IPS-11a (cell line): Measurements from ENCODE around the gene NUDT22.

Experiments
- H3K4me3 ChIP-seq: one replicate; pipeline ENCODE4 v1.5.1; 2013; ENCODE audit warnings: low read depth, low read length, control low read depth

NUDT22 gene

DNA sequence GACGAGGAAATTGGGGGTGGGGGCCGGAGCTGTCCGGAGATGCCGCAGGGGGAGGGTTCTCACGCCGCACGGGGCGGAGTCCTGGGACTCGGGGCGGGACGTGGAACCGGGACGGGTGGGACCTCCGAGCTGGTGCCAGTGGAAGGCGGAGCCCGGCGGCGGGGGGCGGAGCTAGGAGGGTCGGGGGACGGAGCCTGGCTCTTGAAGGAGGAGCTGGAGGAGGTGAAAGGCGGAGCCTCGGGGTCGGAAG is 15.1 kb downstream of the NUDT22 start:
- H3K4me3 ChIP-seq: peak overlapping the region; percentile 82

DNA sequence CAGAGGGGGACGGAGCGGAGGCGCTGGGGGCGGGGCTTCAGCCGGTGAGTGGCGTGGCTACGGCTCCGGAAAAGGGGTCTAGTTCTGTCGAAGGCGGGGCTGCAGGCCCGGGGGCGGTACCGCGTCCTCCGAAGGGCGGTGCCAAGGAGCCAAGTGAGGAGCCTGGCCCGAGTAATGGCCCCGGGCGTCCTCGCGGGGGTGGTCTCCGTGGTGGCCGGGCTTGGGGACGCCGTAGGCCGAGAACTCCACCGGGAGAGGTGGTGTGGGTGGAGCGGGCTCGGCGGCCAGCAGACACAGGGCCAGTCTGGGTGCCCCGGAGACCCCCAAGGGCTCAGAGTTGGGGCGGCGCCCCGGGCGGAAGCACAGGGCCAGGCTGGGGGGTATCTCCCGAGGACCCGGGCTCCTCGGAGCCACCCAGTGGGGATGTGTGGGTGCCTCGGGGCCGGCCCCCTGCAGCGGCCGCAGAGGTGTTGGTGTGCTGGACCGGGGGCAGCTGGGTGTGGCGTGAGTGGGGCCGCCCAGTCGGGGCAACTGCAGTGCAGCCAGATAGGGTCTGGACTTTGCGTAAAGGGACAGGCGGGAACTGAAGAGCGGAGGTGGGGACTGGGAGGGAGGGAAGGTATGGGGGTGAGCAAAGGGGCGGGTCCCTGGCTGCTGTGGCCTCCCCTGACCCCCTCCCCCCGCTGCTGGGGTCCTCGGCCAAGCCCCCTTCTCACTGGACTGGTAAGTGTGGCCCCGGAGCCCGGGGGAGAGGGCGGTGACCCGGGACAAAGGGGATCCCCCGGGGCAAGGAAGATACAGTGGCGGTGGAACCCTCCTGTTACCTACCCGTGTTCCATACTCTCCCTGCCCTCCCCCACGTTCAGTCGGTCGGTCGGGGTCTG is 15.7 kb downstream of the NUDT22 start:
- H3K4me3 ChIP-seq: peak overlapping the region; percentile 82

DNA sequence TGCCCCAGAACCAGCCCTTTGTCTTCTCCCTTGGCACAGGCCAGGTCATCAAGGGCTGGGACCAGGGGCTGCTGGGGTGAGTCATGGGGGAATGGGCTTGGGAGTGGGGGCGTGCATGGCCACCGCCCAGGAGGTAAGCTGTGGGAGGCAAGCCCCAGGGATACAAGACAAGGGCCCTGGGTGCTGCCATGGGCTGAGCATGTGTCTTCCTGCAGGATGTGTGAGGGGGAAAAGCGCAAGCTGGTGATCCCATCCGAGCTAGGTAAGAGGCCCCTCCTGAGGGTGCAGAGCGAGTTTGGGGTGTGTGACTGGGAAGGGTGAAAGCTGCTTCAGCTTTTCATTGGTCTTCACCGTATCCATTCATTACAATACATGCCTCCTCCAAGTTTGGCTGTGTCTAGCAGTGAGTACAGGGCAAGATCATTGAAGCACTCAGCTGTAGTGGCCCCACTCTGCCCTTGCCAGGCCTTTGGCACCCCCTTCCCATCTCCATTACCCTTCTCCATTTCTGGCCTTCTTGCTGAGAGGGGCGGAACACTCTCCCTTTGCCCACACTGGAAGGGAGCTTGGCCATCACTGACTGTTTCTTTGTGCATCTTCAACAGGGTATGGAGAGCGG is 17.3 kb downstream of the NUDT22 start:
- no peak overlapping the region for H3K4me3 ChIP-seq

DNA sequence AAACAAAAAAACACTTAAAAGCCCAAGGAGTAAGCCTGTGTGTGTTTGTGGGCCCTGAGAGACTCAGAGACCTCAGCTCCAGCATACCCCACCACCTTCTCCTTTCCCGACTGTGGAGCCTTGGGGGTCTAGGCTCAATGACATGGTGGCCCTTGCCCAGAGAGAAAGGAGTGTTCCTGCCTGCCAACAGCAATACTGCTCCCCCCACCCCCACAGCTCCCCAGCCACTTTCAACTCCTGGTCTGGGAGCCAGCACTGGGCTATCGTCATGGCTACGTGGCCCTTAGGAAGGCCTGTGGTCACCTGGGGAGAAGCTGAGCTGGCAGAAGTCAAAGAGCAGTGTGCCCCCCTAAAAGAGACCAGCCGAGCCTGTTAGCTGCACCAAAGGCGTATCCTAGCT is 18.0 kb downstream of the NUDT22 start:
- no peak overlapping the region for H3K4me3 ChIP-seq

DNA sequence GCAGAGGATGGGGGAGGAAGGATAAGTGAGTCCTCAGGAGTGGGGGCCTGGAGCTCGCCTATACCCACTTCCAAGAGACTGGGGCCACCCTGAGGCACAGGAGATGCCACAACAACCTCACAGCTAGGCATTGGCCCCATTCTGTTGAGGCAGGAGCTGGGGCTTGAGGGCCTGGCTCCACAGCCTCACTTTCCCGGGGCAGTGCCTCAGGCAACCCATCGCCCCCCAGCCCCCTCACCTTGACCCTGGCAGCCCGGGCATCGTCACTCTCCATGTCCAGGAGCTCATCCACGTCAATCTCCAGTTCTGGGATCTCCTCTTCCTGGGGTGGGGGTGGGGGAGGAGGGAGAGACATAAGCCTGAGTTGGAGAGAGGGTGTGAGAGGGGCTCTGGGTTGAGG is 18.9 kb downstream of the NUDT22 start:
- H3K4me3 ChIP-seq: no peak overlapping the region

DNA sequence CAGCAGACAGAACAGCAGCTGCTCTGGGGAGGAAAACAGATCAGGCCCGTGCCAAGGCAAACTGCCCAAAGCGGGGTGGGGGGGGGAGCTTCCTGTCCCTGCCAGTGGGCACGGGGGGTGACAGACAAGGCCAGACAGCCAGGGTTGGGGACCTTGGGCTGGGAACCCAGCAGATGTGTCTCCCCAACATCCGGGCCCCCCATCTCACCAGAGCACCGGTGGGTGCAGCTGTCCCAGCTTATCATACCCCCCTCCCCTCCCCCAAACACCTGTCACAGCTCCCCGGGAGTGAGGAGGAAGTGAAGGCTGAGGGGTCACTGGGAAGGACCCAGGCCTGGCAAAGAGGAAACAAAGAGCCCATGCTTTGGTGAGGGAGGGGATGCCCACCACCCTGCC is 19.3 kb downstream of the NUDT22 start:
- H3K4me3 ChIP-seq: peak overlapping the region; percentile 97

DNA sequence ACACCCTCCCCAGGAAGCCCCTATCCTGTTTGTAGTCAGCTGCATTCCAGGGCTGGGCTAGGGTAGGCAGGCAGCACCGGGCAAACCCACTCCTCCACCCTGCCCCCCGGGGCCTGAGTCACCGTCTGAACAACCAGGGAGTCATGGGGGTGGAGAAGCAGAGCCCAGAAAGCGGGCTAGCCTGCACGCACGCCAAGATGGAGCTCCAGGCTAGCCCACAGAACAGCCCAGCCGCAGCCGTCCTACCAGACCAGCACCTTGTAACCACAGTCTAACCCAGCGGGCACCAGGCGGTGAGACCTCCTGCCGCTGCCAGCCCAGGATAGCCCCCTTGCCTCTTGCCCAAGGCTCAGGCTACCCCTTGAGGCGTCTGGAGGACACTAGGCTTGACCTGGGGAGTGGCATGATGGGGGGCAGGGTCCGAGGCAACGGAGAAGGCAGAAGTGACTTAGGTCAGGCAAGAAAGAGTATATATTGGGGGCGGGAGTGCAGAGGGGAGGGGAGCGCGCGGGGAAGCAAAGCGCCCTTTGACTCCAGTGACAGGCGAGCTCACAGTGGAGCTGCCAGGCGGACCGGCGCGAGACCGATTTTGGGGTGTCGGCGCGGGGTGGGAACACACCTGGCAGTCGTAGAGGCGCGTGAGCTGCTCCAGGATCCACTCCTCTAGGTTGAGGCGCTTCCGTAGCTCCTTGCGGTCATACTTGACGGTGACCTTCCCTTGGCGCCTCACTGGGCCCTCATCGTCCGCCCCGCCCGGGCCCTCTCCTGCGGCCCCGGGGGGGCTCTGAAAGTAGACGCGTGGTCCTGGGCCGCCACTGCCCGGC is 19.9 kb downstream of the NUDT22 start:
- H3K4me3 ChIP-seq: peak overlapping the region; percentile 97

DNA sequence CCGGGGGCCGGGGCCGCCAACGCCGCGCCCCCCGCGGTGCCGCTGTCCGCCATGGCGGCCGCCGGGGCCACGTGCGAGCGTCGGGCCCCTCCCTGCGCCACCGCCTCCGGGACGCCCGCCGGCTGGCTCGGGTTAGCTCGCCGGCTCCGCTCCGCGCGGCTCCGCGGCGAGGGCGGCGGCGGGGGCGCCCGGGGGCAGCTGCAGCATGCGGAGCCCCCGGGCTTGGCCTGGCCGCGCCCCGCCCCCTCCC is 20.5 kb downstream of the NUDT22 start:
- H3K4me3 ChIP-seq: peak overlapping the region; percentile 97

DNA sequence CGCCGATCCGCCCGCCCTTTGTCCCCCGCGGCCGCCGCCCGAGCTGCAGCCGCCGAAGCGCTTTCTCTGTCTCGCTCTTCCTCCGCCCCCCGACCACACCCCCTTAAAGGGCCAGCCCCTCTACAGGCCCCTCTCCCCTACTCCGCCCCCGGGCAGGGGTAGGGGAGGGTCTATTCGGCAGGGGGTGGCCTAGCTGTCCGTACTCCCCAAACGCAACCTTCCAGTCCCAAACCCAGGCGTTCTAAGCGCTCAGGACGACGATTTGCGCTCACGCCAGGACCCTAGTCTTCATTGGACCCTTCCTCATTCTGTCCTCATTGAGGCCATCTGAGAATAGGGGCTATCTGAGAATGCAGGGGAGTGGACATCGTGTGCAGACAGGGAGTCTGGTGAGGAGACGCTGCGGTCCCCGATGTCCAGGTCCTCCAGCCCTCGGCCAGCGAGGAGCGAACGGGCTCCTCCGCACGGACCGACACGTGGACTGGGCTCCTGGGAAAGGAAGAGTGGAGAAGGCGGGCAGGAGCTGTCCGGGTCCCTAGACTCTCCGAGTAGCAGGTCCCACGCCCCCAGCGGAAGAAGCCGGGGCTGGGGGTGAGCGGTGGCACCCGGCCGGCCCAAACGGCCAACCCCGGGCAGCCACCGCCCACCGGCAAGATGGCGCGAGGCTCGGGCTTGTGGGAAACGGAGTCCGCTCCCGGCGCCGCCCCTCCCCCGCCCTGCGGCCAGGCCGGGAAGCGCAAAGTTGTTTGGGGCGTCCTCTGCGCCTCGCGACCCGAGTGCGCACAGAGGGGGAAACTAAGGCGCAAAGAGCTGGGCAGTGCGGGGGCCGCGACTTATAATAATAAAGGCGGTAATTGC is 21.0 kb downstream of the NUDT22 start, which contains the start of gene PPP1R14B:
PPP1R14B (minus strand) TSS at position 73 of the 858 bp plus-strand sequence. CDS start 270 bp downstream, outside the sequence.
- peak within 1 kb of the TSS; percentile 97 for H3K4me3 ChIP-seq

DNA sequence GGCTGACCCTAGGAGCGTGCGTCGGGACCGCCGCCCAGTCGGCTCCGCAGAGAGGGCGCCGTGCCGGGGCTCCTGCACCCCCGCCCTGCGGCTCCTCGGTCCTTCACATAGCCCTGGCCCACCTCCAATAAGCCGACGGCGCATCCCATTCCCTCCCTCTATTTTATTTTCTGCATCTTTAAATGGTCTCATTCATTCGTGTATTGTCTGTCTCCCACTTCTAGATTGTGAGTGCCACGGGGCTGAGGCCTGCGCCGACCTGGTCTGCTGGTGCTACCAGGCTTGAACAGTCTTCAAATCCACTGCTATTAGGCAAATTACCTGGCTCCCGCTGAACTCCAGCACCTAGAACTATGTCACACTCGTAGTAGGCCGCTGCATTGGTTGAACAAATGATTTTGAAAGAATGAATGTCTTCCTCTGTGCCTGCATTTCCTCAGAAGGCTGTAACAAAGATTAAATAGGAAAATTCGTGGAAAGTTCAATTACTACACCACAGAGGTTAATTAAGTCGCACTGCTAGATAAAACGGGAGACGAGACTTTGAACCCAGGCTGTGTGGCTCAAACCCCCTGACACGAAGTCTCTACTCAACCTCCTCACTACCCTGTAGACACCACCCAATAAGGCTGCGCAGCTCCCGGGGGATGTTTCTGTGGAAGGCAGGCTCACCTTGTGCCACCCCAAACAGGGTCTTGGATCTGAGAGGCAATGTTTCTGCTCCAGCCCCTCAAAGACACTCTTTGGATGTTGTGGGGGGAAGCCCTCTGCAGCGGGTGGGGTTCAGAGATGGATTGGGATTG is 21.9 kb downstream of the NUDT22 start:
- peak overlapping the region; percentile 53 for H3K4me3 ChIP-seq

GRCh38 chr11:64248578-64248977 is 22.5 kb downstream of the NUDT22 start:
- no peak overlapping the region for H3K4me3 ChIP-seq

DNA sequence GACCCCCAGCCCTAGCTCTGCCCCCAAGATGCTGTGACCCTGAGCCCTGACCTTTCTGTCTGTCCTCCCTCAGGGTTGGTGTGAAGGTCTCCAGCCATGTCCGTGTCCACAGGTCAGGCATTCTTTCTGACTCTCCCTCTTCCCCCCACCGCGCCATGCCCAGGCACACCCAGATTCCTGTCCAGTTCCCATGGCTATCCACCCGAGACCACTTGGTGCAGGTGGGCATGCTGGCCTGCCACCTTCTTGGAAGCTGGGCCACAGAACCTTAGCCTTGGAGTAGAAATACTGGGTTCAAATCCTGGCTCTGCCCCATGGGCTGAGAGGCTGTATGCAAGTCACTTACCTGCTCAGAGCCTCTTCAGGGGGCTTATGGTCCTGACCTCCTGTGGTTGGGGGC is 23.0 kb downstream of the NUDT22 start:
- no peak overlapping the region for H3K4me3 ChIP-seq

GRCh38 chr11:64249563-64250414 is 23.7 kb downstream of the NUDT22 start:
- no peak overlapping the region for H3K4me3 ChIP-seq

GRCh38 chr11:64250415-64251015 is 24.4 kb downstream of the NUDT22 start:
- H3K4me3 ChIP-seq: peak overlapping the region; percentile 46

DNA sequence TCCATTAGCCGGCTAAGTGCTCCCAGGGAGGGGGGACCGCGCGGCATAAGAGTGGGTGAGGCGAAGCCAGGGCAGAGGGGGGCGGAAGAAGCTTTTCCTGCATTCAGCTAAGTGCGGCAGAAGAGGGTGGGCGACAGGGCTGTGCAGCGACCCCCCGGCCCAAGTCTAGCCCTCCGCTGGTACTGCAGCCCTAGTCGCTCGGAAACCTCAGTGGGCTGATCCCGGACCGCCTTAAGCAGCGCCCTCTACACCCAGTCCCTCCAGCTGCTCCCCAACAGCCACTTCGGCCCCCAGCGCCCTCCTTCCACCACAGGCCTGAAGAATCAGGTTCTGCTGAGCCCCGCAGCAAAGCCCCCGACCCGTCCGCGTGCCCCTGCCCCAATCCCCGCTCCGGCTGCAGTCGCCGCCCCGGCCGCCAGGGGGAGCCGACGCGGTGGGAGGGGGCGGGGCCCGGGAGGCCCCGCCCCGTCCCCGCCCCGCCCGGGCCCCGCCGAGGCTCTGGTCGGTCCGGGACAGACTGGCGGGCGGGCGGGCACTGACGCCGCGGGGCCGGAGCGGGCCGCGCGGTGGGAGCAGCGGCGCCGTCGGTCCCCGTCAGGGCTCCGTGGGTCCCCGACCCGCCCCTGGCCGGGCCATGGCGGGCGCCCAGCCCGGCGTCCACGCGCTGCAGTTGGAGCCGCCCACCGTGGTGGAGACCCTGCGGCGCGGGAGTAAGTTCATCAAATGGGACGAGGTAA is 25.1 kb downstream of the NUDT22 start, which contains the start of gene PLCB3:
PLCB3 (plus strand) TSS at position 515 of the 737 bp plus-strand sequence; CDS start at position 635, 120 bp downstream.
- H3K4me3 ChIP-seq: peak within 1 kb of the TSS; percentile 85

DNA sequence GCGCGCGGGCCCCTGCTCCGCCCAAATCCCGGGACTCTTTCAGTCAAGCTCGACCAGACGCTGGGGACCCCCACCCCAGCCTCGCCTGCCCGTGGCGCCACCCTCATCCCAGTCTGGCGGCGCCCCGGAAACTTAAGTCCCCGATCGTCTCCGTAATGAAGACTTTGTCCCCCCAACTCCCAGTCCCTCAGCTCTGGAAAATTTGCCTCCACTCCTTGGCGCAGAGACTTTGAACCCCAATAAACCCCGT is 25.6 kb downstream of the NUDT22 start:
- peak overlapping the region; percentile 85 for H3K4me3 ChIP-seq

DNA sequence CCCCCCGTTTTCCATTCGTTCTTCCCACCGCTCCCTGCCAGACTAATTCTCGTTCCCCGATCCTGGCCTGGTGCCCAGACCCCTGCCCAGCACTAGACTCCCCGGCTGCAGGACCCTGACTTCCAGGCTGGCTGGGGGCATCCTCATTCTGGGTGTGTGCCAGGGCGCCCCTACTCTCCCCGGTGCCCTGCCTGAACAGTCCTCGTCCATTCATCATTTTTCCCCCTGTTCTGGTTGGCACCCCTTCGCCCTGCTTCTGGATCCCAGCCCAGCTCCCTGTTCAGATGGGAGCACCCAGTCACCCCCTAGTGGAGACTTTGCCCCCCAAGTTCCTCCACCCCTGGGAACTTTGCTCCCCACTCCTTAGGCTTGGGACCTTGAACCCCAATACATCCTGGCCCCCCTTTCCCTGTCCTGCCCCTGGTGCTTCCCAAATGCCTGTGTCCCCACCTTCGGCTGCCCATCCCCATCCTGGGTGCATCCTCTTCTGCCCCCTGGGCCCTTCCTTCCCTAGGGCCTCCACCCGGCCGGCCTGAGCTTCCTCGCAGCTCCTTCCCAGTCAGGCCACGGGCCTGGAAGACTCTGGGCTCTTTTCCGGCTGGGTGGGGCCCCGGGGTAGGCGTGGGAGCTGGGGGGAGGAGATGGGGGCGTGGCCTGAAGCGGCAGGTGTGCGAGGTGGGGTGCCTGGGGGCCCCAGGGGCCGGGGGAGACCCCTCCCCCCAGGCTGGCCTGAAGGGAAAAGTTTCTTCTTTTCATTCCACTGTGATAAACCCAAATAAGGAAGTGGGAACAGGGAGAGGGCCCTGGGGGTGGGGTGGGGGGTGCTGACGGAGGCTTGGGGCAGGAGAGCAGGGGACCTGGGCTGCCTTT is 26.2 kb downstream of the NUDT22 start:
- peak overlapping the region; percentile 85 for H3K4me3 ChIP-seq
